Endothelial cell of umbilical vein (primary cell): ENCODE measurements around the gene RFNG. TPM values are rescaled to one million over a fixed set of nuclear protein-coding genes. Genes with fewer than 3 reads are reported as not detected.
A peak's percentile ranks its signal among the peaks of the same experiment; 100 is the strongest.

Source experiments
- BruUV-seq: library from RNA; stranded (reverse); fragments of 400-500 nt; replicated peaks from 2 replicates; lab custom pipeline; 2021; lab: Mats Ljungman, UMichigan
- CTCF ChIA-PET: fragments of 300-600, 350-600 bp; sonication (Branson Sonifier 250); formaldehyde crosslinking; loops from one replicate; lab custom pipeline; 2021; ENCODE audit warnings: antibody characterized with exemption, inconsistent platforms; lab: Charles Lee
- POLR2A ChIA-PET: fragments of 300-600, 350-600 bp; sonication (Branson Sonifier 250); formaldehyde crosslinking; loops from one replicate; lab custom pipeline; 2021; ENCODE audit warnings: antibody characterized with exemption, inconsistent platforms; lab: Charles Lee
- DNase-seq: peaks from one replicate; pipeline ENCODE4 v3.0.0-alpha.2; 2011; ENCODE audit warnings: low read depth, low spot score
- FAIRE-seq: peaks from 2 replicates; lab custom pipeline; 2011; peaks lifted over from hg19 to GRCh38; lab: Jason Lieb, UNC
- H2AFZ ChIP-seq: 2 replicates; pipeline ENCODE4 v1.6.0; 2012; ENCODE audit warnings: low read depth, low read length, control low read depth, inconsistent platforms
- H3K27ac ChIP-seq: 2 replicates; pipeline ENCODE4 v1.5.1; 2011; ENCODE audit warnings: low read depth, mild to moderate bottlenecking, control low read depth, low read length, moderate library complexity; ENCODE audit not compliant: insufficient read depth
- H3K27me3 ChIP-seq, 2 experiments: 2 replicates each; pipeline versions ENCODE4 v1.6.0 to v1.6.1; 2011; ENCODE audit warnings: low read length in 2 of 2, mixed read lengths in 1 of 2; ENCODE audit not compliant: control insufficient read depth in 2 of 2, insufficient read depth in 2 of 2
- H3K36me3 ChIP-seq, 2 experiments: 2 replicates in 1 of 2; 3 replicates in 1 of 2; pipeline ENCODE4 v1.5.1; 2011; ENCODE audit warnings: low read length in 2 of 2, mild to moderate bottlenecking in 1 of 2, moderate library complexity in 1 of 2; ENCODE audit not compliant: control insufficient read depth in 2 of 2, insufficient read depth in 2 of 2; ENCODE audit errors: extremely low read depth in 1 of 2
- H3K4me1 ChIP-seq: 3 replicates; pipeline ENCODE4 v1.5.1; 2011; ENCODE audit warnings: mild to moderate bottlenecking, low read length; ENCODE audit not compliant: control insufficient read depth, insufficient read depth; ENCODE audit errors: extremely low read depth
- H3K4me2 ChIP-seq: 2 replicates; pipeline ENCODE4 v1.6.1; 2011; ENCODE audit warnings: low read length, control low read depth, mixed read lengths; ENCODE audit not compliant: insufficient read depth
- H3K4me3 ChIP-seq, 3 experiments: fragments of 200-600 bp in 1 of 3; sonication (generic), shearing (Covaris generic) in 1 of 3; replicated peaks in 1 of 3; 2 replicates each; pipeline ENCODE4 v1.5.1; 2011 to 2016; ENCODE audit warnings: control low read depth in 3 of 3, low read length in 3 of 3, mild to moderate bottlenecking in 2 of 3, inconsistent platforms in 1 of 3, low read depth in 1 of 3, moderate library complexity in 1 of 3; ENCODE audit not compliant: insufficient read depth in 1 of 3
- H3K79me2 ChIP-seq: 2 replicates; pipeline ENCODE4 v1.6.0; 2012; ENCODE audit warnings: low read length, inconsistent platforms; ENCODE audit not compliant: control insufficient read depth, insufficient read depth
- H3K9ac ChIP-seq: replicated peaks from 2 replicates; pipeline ENCODE3; 2011; ENCODE audit warnings: low read length, control low read depth; ENCODE audit not compliant: insufficient read depth; ENCODE audit errors: extremely low read depth
- H3K9me1 ChIP-seq: replicated peaks from 3 replicates; pipeline ENCODE4 v1.6.0; 2011; ENCODE audit warnings: mild to moderate bottlenecking, low read length; ENCODE audit not compliant: control insufficient read depth, insufficient read depth; ENCODE audit errors: extremely low read depth
- H3K9me3 ChIP-seq: replicated peaks from 2 replicates; pipeline ENCODE4 v1.5.1; 2012; ENCODE audit warnings: low read length, inconsistent platforms; ENCODE audit not compliant: control insufficient read depth, insufficient read depth
- H4K20me1 ChIP-seq: replicated peaks from 2 replicates; pipeline ENCODE3; 2011; ENCODE audit warnings: mild to moderate bottlenecking, low read length; ENCODE audit not compliant: control insufficient read depth, insufficient read depth; ENCODE audit errors: extremely low read depth
- CTCF ChIP-seq, 2 donors: IDR thresholded peaks; 1 replicate in 1 of 2; 2 replicates in 1 of 2; pipeline ENCODE4 v1.5.1; 2011; ENCODE audit warnings: low read length in 2 of 2, mild to moderate bottlenecking in 2 of 2, moderate library complexity in 2 of 2, control low read depth in 1 of 2, inconsistent platforms in 1 of 2, low read depth in 1 of 2; ENCODE audit not compliant: insufficient read depth in 1 of 2; ENCODE audit errors: extremely low read depth in 1 of 2
- FOS ChIP-seq: IDR thresholded peaks from 2 replicates; pipeline ENCODE4 v1.6.1; 2011; ENCODE audit warnings: mild to moderate bottlenecking, low read length, moderate library complexity, borderline replicate concordance; ENCODE audit not compliant: insufficient read depth
- POLR2AphosphoS5 ChIP-seq: IDR thresholded peaks from 2 replicates; pipeline ENCODE4 v1.6.1; 2012; ENCODE audit warnings: low read depth, mild to moderate bottlenecking, control low read depth, low read length, moderate library complexity; ENCODE audit not compliant: insufficient read depth
- dilution Hi-C: fragments of 300-500 bp; cut with MboI; formaldehyde crosslinking; loops from one replicate; pipeline ENCODE4 v1.15.0; 2019; ENCODE audit warnings: low sequenced_read_pairs; ENCODE audit not compliant: extremely low pct_ligation_motif_present
- intact Hi-C: fragments of 100-400 bp; cut with micrococcal nuclease; formaldehyde crosslinking; loops from one replicate; pipeline ENCODE4 v1.10.0; 2022
- polyA plus RNA-seq, 4 experiments: library from polyadenylated mRNA; depleted of rRNA in 3 of 4; stranded (reverse) in 3 of 4; unstranded in 1 of 4; fragments of >200 nt; gene quantifications; 2 replicates each; pipeline versions ENCODE4 v1.2.1 to v1.2.3, GENCODE V29; 2011 to 2012; ENCODE audit warnings: missing spikeins in 1 of 4
- total RNA-seq: library from RNA; stranded (reverse); gene quantifications from 2 replicates; pipeline ENCODE4 v1.2.3, GENCODE V29; 2021

RFNG gene
- total and polyA plus RNA-seq, 2 donors (not counting 3 experiments of a cell fraction or from before 2014, with no cell fraction given) = 33.7 to 40.0 TPM

- Histone ChIP-seq H4K20me1 (no peaks in the 10 kb centered on the region), H3K27ac (no peak overlapping the region), H3K4me3 (no peak overlapping the region), H3K9ac (peak overlapping the region; percentile 20), H3K4me2 (peak overlapping the region; percentile 70), H3K9me1 (no peaks in the 10 kb centered on the region), H3K27me3 (no peaks in the 10 kb centered on the region), H3K79me2 (peaks cover 5% of the 10 kb centered on the region), H3K9me3 (no peaks in the 10 kb centered on the region), H2AFZ (no peak overlapping the region), H3K4me1 (peaks cover 12% of the 10 kb centered on the region), H3K36me3 (no peaks in the 10 kb centered on the region)
- POLR2A ChIA-PET = no interaction called here
- dilution Hi-C loops = no loop called here
- intact Hi-C loops = loop anchor here (5.0 to 10.0 kb wide), 2 partner anchors 44 to 193 kb away; partner anchors contain the start of genes ASPSCR1 and CCDC57
- FAIRE-seq (peak; percentile 88), DNase-seq (peak; percentile 61)
- TF ChIP-seq CTCF (IDR thresholded peaks at IDR 0.05; ENCODE audit: extremely low read depth in 1 of 2, insufficient read depth in 1 of 2, low read depth in 1 of 2, low read length in 2 of 2) (peak; percentile 59 to 77), POLR2AphosphoS5 (no peak), FOS (no peak)
- no TSS peak for BruUV-seq
- CTCF ChIA-PET = interaction anchor here (0.6 to 9.1 kb wide), 19 partner anchors 9 to 199 kb away, joined by 3 to 345 read pairs (median 8); partner anchors contain the start of genes ARHGDIA, DCXR, NOTUM and RAC3
Observed at GRCh38 chr17:82021107-82021899, 30.3 kb downstream of the RFNG start.
